GM12892 (cell line): ENCODE data around the gene RNF115.

Source experiments
- POLR2A ChIP-seq: IDR thresholded peaks from 2 replicates; pipeline ENCODE4 v1.6.1; 2011; ENCODE audit warnings: low read depth, low read length, control low read depth
- POLR2AphosphoS5 ChIP-seq: IDR thresholded peaks from 2 replicates; pipeline ENCODE4 v1.6.1; 2011; ENCODE audit warnings: low read depth, low read length, control low read depth
- TAF1 ChIP-seq: IDR thresholded peaks from 2 replicates; pipeline ENCODE4 v1.6.1; 2011; ENCODE audit warnings: low read depth, mild to moderate bottlenecking, control low read depth, low read length, borderline replicate concordance

GRCh38 chr1:145849356-145850160 lies 25.7 kb upstream of the RNF115 start:
- no peak for TF ChIP-seq POLR2A
- TF ChIP-seq TAF1, result no peak
- TF ChIP-seq POLR2AphosphoS5, result no peak
